Immature natural killer cell (primary cell): ENCODE measurements around the gene CLIC6. TPM values are rescaled to one million over a fixed set of nuclear protein-coding genes. Genes with fewer than 3 reads are reported as not detected.

Experiments used
- DNase-seq, 3 donors: peaks; one replicate each; pipeline ENCODE4 v3.0.0; 2022; ENCODE audit warnings: mixed read lengths in 1 of 3
- H3K27ac Mint-ChIP-seq, 6 donors: one replicate each; pipeline ENCODE4 v1.8.0; 2020; ENCODE audit warnings: mixed read lengths in 6 of 6, mild to moderate bottlenecking in 5 of 6, inconsistent platforms in 4 of 6, moderate library complexity in 3 of 6
- H3K27me3 Mint-ChIP-seq, 3 donors: one replicate each; pipeline ENCODE4 v1.8.0; 2020 to 2021; ENCODE audit warnings: low read depth in 3 of 3, mild to moderate bottlenecking in 3 of 3, mixed read lengths in 3 of 3, moderate library complexity in 3 of 3, inconsistent platforms in 1 of 3
- H3K36me3 Mint-ChIP-seq, 3 donors: one replicate each; pipeline ENCODE4 v1.8.0; 2020; ENCODE audit warnings: mixed read lengths in 3 of 3, inconsistent platforms in 2 of 3, mild to moderate bottlenecking in 2 of 3
- H3K4me1 Mint-ChIP-seq, 2 donors: one replicate each; pipeline ENCODE4 v1.8.0; 2020; ENCODE audit warnings: inconsistent platforms in 2 of 2, mild to moderate bottlenecking in 2 of 2, mixed read lengths in 2 of 2, moderate library complexity in 1 of 2
- H3K4me3 Mint-ChIP-seq, 5 donors: one replicate each; pipeline ENCODE4 v1.8.0; 2020; ENCODE audit warnings: mild to moderate bottlenecking in 5 of 5, mixed read lengths in 5 of 5, inconsistent platforms in 3 of 5, moderate library complexity in 3 of 5
- H3K9me3 Mint-ChIP-seq, 6 donors: one replicate each; pipeline ENCODE4 v1.8.0; 2020; ENCODE audit warnings: mild to moderate bottlenecking in 6 of 6, mixed read lengths in 6 of 6, inconsistent platforms in 4 of 6, moderate library complexity in 3 of 6
- polyA plus RNA-seq, 3 donors: library from polyadenylated mRNA; unstranded; fragments of 300-500 nt; fragmentation: Illumina TruSeq; gene quantifications; one replicate each; pipeline ENCODE4 v1.2.3, GENCODE V29; 2021

The CLIC6 gene
- polyA plus RNA-seq, 3 donors from 2014 or later = not detected

DNA sequence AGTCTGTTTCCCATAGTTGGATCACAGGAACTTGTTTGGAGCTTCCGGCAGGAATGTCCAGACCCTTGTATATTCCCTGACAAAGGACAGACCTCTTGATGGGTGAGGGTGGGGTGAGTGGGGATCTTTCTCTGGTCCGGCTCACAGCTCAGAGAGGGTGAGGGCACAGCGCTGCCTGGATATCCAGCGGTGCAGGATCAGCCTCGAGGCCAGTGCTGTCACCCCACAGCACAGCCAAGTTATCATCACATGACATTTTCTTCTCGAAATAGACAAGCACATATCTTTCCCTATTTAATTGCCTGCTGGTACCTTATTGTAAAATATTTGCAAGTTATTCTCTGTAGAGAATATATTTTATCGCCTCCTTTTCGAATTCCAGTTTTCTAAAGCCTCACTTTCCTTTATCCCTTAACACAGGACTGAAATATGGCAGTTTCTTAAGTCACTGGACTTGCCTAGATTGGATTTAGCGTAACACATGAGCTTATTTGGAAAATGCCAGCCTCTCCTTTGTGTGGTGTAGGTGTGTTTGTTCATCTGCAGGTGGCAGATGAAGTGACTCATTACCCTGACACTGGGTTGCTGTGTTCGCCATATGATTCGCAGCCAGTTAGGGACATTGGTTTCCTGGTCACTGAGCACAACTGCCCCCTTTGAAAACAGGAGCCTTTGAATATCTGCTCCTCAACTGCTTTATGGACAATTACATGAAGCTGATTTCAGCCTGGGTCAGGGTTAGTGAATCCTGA lies 21.4 kb downstream of the CLIC6 start:
- no peak for DNase-seq
- Mint-ChIP-seq H3K9me3 (no peaks in the 10 kb centered on the region), H3K27me3 (peaks cover 0 to 7% (median 0%) of the 10 kb centered on the region in 3 donors), H3K4me1 (peaks cover 0 to 3% of the 10 kb centered on the region in 2 donors), H3K4me3 (no peak overlapping the region), H3K27ac (no peak overlapping the region), H3K36me3 (no peaks in the 10 kb centered on the region)

DNA sequence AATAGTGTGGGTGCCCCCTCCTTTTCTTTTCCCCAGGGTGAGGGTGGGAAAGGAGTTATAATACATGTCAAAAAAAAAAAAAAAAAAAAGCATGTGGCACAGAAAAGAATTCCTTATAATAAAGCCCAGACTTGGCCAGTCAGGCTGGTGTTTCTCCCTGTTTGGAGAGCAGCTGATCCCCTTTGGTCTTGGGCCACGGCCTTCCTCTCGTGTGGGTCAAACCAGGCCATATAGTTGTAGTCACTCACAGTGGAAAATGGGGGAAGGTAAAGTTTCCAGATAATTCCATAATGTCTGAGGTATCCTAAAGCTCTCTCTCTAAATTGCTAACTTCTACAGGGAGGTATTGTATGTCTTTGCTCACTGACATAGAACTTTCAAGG lies 22.0 kb downstream of the CLIC6 start:
- H3K27ac Mint-ChIP-seq = no peak overlapping the region
- no peaks in the 10 kb centered on the region for H3K9me3 Mint-ChIP-seq
- no peak for DNase-seq
- peaks cover 0 to 3% of the 10 kb centered on the region in 2 donors for H3K4me1 Mint-ChIP-seq
- no peak overlapping the region for H3K4me3 Mint-ChIP-seq
- no peaks in the 10 kb centered on the region for H3K36me3 Mint-ChIP-seq
- peaks cover 0 to 7% (median 2%) of the 10 kb centered on the region in 3 donors for H3K27me3 Mint-ChIP-seq

DNA sequence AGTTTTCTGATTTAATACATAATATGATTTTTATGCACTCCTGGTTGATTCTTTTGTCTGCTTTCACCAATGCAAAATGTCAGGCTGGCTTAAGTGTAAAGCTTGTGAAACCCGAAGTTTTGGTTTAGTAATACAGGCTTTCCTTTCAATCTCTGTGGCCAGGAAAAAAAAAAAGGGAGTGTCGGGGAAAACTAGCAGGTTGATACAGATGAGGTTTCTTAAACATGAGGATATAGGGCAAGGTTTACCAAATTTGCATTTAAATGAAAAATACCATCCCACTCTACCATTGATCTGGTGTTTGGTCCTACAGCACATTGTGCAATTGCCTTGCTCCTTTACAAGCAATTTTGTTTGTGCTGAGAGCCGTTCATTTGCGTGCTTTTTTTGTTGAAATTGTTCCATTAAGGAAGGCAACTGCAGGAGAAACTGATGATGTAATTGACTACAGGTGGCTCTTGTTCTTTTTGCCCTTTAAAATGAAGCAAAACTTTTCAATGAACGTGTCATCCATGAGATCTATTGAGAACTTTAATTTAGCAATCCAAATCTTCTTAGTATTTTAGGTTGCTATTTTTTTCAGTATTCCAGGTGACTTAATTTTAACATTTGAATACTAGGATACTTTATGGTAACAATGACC lies 22.7 kb downstream of the CLIC6 start:
- Mint-ChIP-seq H3K9me3 (no peaks in the 10 kb centered on the region), H3K27ac (no peak overlapping the region), H3K4me3 (no peak overlapping the region), H3K27me3 (peaks cover 0 to 7% (median 2%) of the 10 kb centered on the region in 3 donors), H3K4me1 (peaks cover 0 to 3% of the 10 kb centered on the region in 2 donors), H3K36me3 (no peaks in the 10 kb centered on the region)
- DNase-seq = no peak

DNA sequence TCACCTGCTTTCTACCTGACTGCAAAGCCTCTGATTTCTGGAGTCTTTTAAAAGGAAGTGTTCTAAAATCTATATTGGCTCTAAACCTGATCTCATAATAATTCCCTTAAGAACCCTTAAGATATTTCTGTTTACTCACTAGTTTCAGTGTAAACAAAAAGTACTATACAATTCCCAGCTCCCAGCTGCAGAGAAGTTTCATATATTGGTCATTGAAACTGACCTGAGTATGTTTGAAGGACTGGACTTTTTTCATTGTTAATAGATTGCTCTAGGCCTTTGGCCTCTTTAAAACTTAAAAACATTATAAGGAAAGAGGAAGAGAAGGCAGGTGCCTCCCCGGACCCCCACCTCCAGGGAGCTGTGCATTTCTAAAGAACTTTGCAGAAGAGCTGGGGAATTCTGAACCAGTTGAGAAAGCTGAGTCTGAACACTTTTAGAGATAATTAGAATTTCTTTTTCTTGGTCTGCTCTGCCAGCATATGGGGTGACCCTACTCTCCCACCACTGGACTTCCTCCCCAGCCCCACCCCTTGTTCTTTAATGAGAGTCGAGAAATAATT lies 23.7 kb downstream of the CLIC6 start:
- DNase-seq = no peak
- peaks cover 0 to 3% of the 10 kb centered on the region in 2 donors for H3K4me1 Mint-ChIP-seq
- H3K27ac Mint-ChIP-seq = no peak overlapping the region

DNA sequence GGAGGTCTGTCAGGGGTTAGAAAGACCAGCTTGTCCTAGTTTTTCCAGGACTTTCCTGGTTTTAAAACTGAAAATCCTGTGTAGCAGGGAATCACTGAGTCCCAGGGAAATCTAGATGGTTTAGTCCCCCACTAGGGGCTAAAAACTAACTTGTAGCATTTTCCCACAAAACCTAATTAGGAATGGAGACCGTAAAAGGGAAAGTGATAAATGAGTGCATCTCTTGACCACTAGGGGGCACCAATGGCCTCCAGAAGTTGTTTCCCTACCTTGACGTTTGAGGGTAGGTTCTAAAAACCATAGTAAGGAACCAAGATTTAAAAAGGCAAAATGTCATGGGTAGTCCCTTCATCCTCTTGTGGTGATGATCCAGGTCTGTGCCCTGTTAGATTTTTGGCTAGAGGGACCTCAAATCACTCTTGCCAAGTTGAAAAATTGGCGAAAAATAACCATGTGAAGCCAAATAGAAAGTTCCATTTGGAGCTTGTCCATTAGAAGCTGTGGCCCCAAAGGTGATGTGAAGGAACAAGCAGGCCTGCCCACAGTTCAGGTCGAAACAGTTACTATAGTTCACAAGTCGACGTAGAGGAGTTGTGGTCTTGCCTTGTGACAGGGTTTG lies 24.5 kb downstream of the CLIC6 start:
- Mint-ChIP-seq H3K36me3 (no peaks in the 10 kb centered on the region), H3K27me3 (peaks cover 0 to 7% (median 2%) of the 10 kb centered on the region in 3 donors), H3K4me1 (peaks cover 0 to 2% of the 10 kb centered on the region in 2 donors), H3K27ac (no peak overlapping the region), H3K4me3 (no peak overlapping the region), H3K9me3 (no peaks in the 10 kb centered on the region)
- DNase-seq = peak; percentile 38 to 52 (median 40)

More for the DNA sequence above, 23.7 kb downstream of the CLIC6 start:
- Mint-ChIP-seq H3K4me3 (no peak overlapping the region), H3K27me3 (peaks cover 0 to 7% (median 2%) of the 10 kb centered on the region in 3 donors), H3K9me3 (no peaks in the 10 kb centered on the region), H3K36me3 (no peaks in the 10 kb centered on the region)

DNA sequence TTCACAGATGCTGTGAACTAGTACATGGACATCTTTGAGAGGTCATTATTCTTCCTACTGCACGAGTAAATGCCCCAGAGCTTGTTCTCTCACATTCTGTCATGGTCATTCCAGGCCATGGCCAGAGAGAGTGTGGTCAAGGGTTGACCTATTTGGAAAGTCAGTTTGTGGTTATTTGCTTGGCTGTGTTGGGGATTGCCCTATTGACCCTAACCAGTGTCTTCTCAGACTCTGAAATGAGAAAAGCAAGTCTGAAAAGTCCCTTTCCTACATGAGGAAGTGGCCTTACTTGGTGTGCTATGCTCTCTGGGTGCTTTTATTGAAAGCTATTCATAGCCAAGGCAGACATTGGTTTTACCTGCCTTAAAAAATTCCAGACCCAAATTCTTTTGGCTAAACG lies 26.6 kb downstream of the CLIC6 start:
- Mint-ChIP-seq H3K4me3 (no peak overlapping the region), H3K27me3 (peaks cover 2 to 11% (median 3%) of the 10 kb centered on the region in 3 donors), H3K27ac (no peak overlapping the region), H3K4me1 (no peaks in the 10 kb centered on the region), H3K9me3 (no peaks in the 10 kb centered on the region), H3K36me3 (no peaks in the 10 kb centered on the region)
- DNase-seq = no peak

DNA sequence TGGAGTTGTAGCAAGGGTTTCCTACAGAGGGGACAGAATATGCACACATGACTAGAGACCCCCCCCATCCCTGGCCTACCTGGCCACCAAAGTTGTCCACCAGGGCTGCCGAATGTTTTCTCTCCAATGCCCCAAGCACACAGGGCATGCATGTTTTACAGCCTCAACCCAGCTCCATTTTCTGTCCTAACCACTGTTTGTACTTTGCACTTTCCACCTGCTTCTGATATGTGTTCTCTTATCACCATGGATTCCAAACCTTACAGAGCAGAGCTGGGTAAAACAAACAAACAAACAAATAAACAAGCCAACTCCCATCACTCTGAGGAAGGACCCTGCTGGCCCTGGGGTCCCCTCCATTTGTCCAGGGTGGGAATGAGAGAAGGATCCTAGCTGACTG lies 27.3 kb downstream of the CLIC6 start:
- H3K4me1 Mint-ChIP-seq = no peaks in the 10 kb centered on the region
- H3K36me3 Mint-ChIP-seq = no peaks in the 10 kb centered on the region
- no peak for DNase-seq
- H3K27ac Mint-ChIP-seq = no peak overlapping the region
- H3K9me3 Mint-ChIP-seq = no peaks in the 10 kb centered on the region
- peaks cover 2 to 11% (median 7%) of the 10 kb centered on the region in 3 donors for H3K27me3 Mint-ChIP-seq
- H3K4me3 Mint-ChIP-seq = no peak overlapping the region

DNA sequence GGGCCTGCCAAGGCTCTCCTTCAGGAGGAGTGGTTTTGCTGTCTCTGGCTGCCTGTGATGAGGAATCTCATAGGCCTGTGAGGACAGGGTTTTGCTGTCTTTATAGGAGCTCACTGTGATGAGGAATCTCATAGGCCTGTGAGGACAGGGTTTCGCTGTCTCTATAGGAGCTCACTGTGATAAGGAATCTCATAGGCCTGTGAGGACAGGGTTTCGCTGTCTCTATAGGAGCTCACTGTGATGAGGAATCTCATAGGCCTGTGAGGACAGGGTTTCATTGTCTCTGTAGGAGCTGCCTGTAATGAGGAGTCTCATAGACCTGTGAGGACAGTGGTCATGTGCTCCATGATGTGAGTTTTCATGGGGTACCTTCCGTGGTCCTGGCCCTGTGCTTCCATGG lies 29.0 kb downstream of the CLIC6 start:
- Mint-ChIP-seq H3K27me3 (peaks cover 2 to 7% (median 7%) of the 10 kb centered on the region in 3 donors), H3K4me1 (no peaks in the 10 kb centered on the region), H3K9me3 (no peaks in the 10 kb centered on the region), H3K4me3 (no peak overlapping the region), H3K36me3 (no peaks in the 10 kb centered on the region), H3K27ac (no peak overlapping the region)
- no peak for DNase-seq

DNA sequence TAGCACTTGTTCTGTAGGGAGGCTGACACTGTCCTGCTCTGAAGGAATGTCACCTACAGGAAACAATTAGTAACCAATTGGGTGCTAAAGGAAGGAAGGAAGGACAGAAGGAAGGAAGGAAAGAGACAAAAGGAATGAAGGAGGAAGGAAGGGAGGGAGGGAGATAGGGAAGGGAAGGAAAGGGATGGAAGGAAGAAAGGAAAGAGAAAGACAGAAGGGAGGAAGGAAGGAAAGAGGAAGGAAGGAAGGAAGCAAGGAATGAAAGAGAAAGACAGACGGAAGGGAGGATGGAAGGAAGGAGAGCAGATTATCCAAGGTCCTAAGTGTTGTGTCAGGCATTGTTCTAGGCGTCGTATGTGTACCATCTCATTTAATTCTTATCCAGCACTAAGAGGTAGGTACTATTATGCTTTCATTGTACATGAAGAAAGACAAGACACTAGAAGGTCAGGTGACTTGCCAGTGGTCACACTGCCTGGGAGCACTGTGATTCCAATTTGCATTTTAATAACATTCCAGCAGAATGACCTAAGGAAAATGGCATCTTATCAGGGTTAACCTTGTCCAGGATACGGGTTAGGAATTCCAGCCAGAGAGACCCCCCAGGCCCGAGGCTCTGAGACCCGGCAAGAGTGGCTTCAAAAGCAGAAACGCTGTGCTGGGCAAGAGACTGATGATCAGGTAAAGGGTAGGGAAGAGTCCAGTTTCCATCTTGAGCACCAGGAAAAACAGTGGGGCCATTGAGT lies 29.6 kb downstream of the CLIC6 start:
- H3K27me3 Mint-ChIP-seq = peaks cover 2 to 7% (median 7%) of the 10 kb centered on the region in 3 donors
- no peaks in the 10 kb centered on the region for H3K9me3 Mint-ChIP-seq
- DNase-seq = no peak
- no peaks in the 10 kb centered on the region for H3K36me3 Mint-ChIP-seq
- no peak overlapping the region for H3K4me3 Mint-ChIP-seq
- H3K27ac Mint-ChIP-seq = peak overlapping the region in 1 of 6 donors; percentile 59
- no peaks in the 10 kb centered on the region for H3K4me1 Mint-ChIP-seq

DNA sequence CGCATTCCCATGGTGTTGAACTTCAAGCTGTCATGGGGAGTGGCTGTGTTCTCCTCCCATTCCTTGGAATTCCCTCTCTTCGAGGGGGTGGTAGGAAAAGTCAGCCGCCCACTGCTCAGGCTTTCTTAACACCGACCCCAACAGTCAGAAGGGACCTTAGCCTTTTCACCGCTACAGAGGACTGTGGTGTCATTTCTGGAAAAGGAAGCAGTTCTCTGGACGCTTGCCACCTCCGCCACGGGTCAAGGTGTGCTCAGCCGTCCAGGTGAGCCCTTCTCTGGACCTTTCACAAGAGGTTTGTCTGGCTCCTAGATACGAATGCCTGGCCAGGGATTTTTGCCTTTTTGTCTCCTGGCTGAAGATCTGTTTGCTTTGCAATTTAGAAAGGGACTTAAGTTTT lies 31.8 kb downstream of the CLIC6 start:
- peaks cover 5% of the 10 kb centered on the region in 3 donors for H3K27me3 Mint-ChIP-seq
- no peak for DNase-seq
- no peak overlapping the region for H3K4me3 Mint-ChIP-seq
- H3K36me3 Mint-ChIP-seq = no peaks in the 10 kb centered on the region
- H3K4me1 Mint-ChIP-seq = no peaks in the 10 kb centered on the region
- no peaks in the 10 kb centered on the region for H3K9me3 Mint-ChIP-seq
- no peak overlapping the region for H3K27ac Mint-ChIP-seq

DNA sequence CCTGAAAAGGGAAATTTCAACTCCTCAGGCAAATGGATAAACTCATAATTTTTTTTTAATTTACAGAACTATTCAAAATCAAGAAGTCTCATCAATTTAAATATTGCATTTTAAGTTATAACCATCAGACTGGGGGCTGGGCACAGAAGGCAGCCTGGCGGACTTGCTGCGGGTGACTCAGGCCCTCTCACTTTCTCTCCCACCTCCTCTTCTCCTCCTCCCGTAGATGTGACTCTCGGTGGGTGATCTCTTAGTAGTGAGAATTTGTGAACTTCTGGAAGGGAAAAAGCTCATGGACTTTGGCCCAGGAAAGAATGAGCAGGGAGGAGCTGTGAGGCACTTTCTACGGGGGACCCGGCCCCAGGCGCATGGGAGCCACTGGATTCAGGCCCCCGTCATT lies 32.9 kb downstream of the CLIC6 start:
- H3K27me3 Mint-ChIP-seq = peaks cover 5% of the 10 kb centered on the region in 3 donors
- no peaks in the 10 kb centered on the region for H3K36me3 Mint-ChIP-seq
- no peak overlapping the region for H3K27ac Mint-ChIP-seq
- no peaks in the 10 kb centered on the region for H3K4me1 Mint-ChIP-seq
- no peak for DNase-seq
- H3K4me3 Mint-ChIP-seq = no peak overlapping the region
- H3K9me3 Mint-ChIP-seq = no peaks in the 10 kb centered on the region

DNA sequence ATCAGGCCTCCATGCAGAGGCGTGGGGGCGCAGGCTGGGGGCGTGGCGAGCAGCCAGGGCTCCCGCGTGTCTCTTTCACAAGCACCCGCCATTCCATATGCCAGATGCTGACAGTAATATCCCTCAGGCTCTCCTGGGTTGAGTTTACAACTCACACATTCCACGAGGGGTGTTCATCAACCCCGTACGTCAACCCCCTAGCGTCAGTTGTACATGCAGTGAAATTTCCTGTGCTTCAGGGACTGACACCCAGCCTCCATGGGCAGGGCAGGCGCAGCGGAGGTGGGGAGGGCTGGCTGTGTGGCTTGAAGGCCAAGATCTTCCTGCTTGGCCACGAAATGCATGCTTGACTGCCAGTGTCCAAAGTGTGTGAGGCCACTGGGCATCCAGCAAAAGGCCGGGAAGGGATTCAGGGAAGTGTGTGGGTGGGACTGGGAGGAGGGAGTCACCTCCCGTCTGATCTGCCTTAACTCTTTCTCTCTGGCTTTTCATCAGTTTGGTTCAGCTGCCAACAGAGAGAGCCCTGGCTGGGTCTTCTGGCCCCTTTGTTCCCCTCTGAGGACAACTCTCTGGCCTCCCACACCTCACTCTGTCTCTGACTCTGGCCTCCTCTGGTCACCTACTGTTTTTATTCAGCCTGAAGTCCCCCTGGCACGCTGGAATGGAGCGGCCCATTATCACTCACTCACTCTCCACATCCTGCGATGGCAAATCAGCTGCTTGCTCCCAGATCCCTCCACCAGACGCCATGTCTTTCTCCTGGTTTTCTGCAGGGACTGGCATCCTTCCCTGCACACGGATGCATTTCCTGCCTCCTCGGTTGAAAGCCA lies 33.8 kb downstream of the CLIC6 start:
- H3K27me3 Mint-ChIP-seq = peaks cover 5% of the 10 kb centered on the region in 3 donors
- H3K27ac Mint-ChIP-seq = no peak overlapping the region

DNA sequence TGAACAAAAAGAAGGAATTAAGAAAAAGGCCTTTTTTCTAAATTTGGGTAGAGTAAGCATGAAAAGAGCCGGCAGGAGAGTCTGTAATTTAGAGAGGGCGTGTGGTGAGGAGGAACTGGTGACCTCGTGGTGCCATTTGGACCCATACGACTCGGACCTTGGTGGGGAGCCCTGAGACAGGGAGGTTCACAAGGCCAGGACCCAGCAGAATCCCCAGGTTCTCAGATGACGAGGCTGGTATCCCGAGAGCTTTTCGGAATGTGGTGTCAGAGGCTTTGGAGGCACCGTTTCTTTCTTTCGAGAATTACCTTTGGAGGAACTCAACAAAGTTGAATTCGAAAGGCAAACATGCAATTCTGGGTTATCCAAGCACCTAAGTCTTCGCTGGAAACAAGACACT lies 34.8 kb downstream of the CLIC6 start:
- no peak for DNase-seq
- Mint-ChIP-seq H3K36me3 (no peaks in the 10 kb centered on the region), H3K27ac (no peak overlapping the region), H3K4me1 (peaks cover 11 to 14% of the 10 kb centered on the region in 2 donors), H3K27me3 (peaks cover 5 to 8% (median 7%) of the 10 kb centered on the region in 3 donors), H3K9me3 (no peaks in the 10 kb centered on the region), H3K4me3 (no peak overlapping the region)

More for the DNA sequence above, 33.8 kb downstream of the CLIC6 start:
- peaks cover 5% of the 10 kb centered on the region in 2 donors for H3K4me1 Mint-ChIP-seq
- H3K36me3 Mint-ChIP-seq = no peaks in the 10 kb centered on the region
- H3K4me3 Mint-ChIP-seq = no peak overlapping the region
- H3K9me3 Mint-ChIP-seq = no peaks in the 10 kb centered on the region
- no peak for DNase-seq
